Stimulated activated CD8-positive, alpha-beta memory T cell treated with anti-CD3 and anti-CD28 coated beads, Interleukin-12 subunit alpha, Interleukin-12 subunit beta, amount 100 ng/mL, for 24 hours (primary cell): ENCODE results near the gene PPARG.

Experiments
- DNase-seq: peaks from one replicate; pipeline ENCODE4 v3.0.0-alpha.2; 2020; ENCODE audit errors: extremely low read depth

PPARG gene

GRCh38 chr3:12409684-12410596, 121.1 kb downstream of the PPARG start:
- no peak for DNase-seq

GRCh38 chr3:12413721-12414255, 124.9 kb downstream of the PPARG start:
- no peak for DNase-seq

GRCh38 chr3:12415014-12415680, 126.3 kb downstream of the PPARG start:
- no peak for DNase-seq

GRCh38 chr3:12416731-12417130, 127.9 kb downstream of the PPARG start:
- DNase-seq, result no peak

GRCh38 chr3:12420393-12420792, 131.5 kb downstream of the PPARG start:
- DNase-seq, result no peak

- no peak for DNase-seq
Observed at GRCh38 chr3:12421132-12421531, 132.3 kb downstream of the PPARG start.

GRCh38 chr3:12423131-12423530, 134.3 kb downstream of the PPARG start:
- no peak for DNase-seq

- DNase-seq, result no peak
Observed at GRCh38 chr3:12423918-12424630, 135.2 kb downstream of the PPARG start.

- DNase-seq, result no peak
Observed at GRCh38 chr3:12424635-12425319, 135.9 kb downstream of the PPARG start.

- no peak for DNase-seq
Observed at GRCh38 chr3:12425850-12426579, 137.1 kb downstream of the PPARG start.

- DNase-seq, result no peak
Observed at GRCh38 chr3:12427551-12427950, 138.7 kb downstream of the PPARG start.

GRCh38 chr3:12428126-12428525, 139.3 kb downstream of the PPARG start:
- no peak for DNase-seq

- DNase-seq, result no peak
Observed at GRCh38 chr3:12430086-12430485, 141.2 kb downstream of the PPARG start.

- DNase-seq, result no peak
Observed at GRCh38 chr3:12433823-12434222, 145.0 kb downstream of the PPARG start.

GRCh38 chr3:12436514-12437220, 147.8 kb downstream of the PPARG start:
- no peak for DNase-seq

- no peak for DNase-seq
Observed at GRCh38 chr3:12437221-12437605, 148.3 kb downstream of the PPARG start.

GRCh38 chr3:12437861-12438260, 149.0 kb downstream of the PPARG start:
- no peak for DNase-seq

- no peak for DNase-seq
Observed at GRCh38 chr3:12438318-12438717, 149.4 kb downstream of the PPARG start.

- no peak for DNase-seq
Observed at GRCh38 chr3:12439161-12439940, 150.5 kb downstream of the PPARG start.
